ENCODE measurements around the gene SPTBN4.

The SPTBN4 gene

GRCh38 chr19:40570313-40571004 is 103.7 kb downstream of the SPTBN4 start (continued):
- TF ChIP-seq ZBTB44 (tag by site-specific recombination; IDR thresholded peaks at IDR 0.05) (peak; percentile 32; the same call in 1 of the 2 replicates), ZNF692 (tag by site-specific recombination; IDR thresholded peaks at IDR 0.05) (peak; percentile 94), ZNF146 (tag by site-specific recombination; IDR thresholded peaks at IDR 0.05) (no peak), PRDM10 (tag by site-specific recombination; IDR thresholded peaks at IDR 0.05) (no peak), KLF1 (tag by site-specific recombination; IDR thresholded peaks at IDR 0.05) (peak; percentile 88), BCL11A (tag by site-specific recombination; IDR thresholded peaks at IDR 0.05; ENCODE audit: low read depth) (no peak), REPIN1 (tag by site-specific recombination; IDR thresholded peaks at IDR 0.05; ENCODE audit: low read depth) (no peak; the same call in 1 of the 2 replicates), ZNF660 (tag by site-specific recombination; IDR thresholded peaks at IDR 0.05) (peak; percentile 10; the same call in 1 of the 2 replicates), KLF9 (tag by site-specific recombination; IDR thresholded peaks at IDR 0.05; ENCODE audit: low read depth) (peak; percentile 100), PRDM4 (tag by site-specific recombination; IDR thresholded peaks at IDR 0.05) (no peak; the same call in 1 of the 2 replicates), ZNF529 (tag by site-specific recombination; IDR thresholded peaks at IDR 0.05; ENCODE audit: insufficient replicate concordance) (no peak), ZBTB26 (tag by site-specific recombination; optimal IDR thresholded peaks at IDR 0.05) (peak; percentile 65), KLF16 (tag by site-specific recombination; IDR thresholded peaks at IDR 0.05) (peak; percentile 98), OVOL3 (tag by site-specific recombination; IDR thresholded peaks at IDR 0.05) (no peak), ZNF280D (tag by site-specific recombination; IDR thresholded peaks at IDR 0.05) (peak; percentile 79; the same call in 1 of the 2 replicates), PBX3 (CRISPR knock-in tag; IDR thresholded peaks at IDR 0.05) (no peak), WT1 (tag by site-specific recombination; IDR thresholded peaks at IDR 0.05) (no peak), ZBTB8A (tag by site-specific recombination; IDR thresholded peaks at IDR 0.05) (peak; percentile 27; the same call in 1 of the 2 replicates), ZNF350 (tag by site-specific recombination; IDR thresholded peaks at IDR 0.05) (no peak), ZNF544 (tag by site-specific recombination; IDR thresholded peaks at IDR 0.05) (no peak), ZNF791 (tag by site-specific recombination; IDR thresholded peaks at IDR 0.05) (no peak), ZNF843 (tag by site-specific recombination; IDR thresholded peaks at IDR 0.05) (no peak), ZNF311 (tag by site-specific recombination; IDR thresholded peaks at IDR 0.05; ENCODE audit: borderline replicate concordance) (no peak), ZNF514 (tag by site-specific recombination; IDR thresholded peaks at IDR 0.05) (no peak), ZFP69B (tag by site-specific recombination; IDR thresholded peaks at IDR 0.05) (peak; percentile 91)

All from HEK293 (cell line).